Activated gamma-delta T cell (primary cell): ENCODE measurements around the gene ZC3H18.
"Not testable (repeated sequence)": the region's sequence is repeated elsewhere in the genome, so short reads cannot be mapped to it uniquely, and the experiment has no call there.

Source experiments
- DNase-seq: peaks from one replicate; lab custom pipeline; 2025; lab: John Stamatoyannopoulos, UW

ZC3H18 gene

GRCh38 chr16:88605186-88606147 lies 35.3 kb downstream of the ZC3H18 start:
- DNase-seq, result no peak

GRCh38 chr16:88606148-88606757 lies 36.0 kb downstream of the ZC3H18 start:
- no peak for DNase-seq

GRCh38 chr16:88608076-88608475 lies 37.9 kb downstream of the ZC3H18 start:
- DNase-seq, result no peak

GRCh38 chr16:88609426-88609825 lies 39.2 kb downstream of the ZC3H18 start:
- DNase-seq, result not testable (repeated sequence)

GRCh38 chr16:88610080-88610479 lies 39.9 kb downstream of the ZC3H18 start:
- no peak for DNase-seq

GRCh38 chr16:88610909-88611812 lies 41.0 kb downstream of the ZC3H18 start:
- no peak for DNase-seq

GRCh38 chr16:88613293-88613692 lies 43.1 kb downstream of the ZC3H18 start:
- DNase-seq, result no peak

GRCh38 chr16:88613911-88614817 lies 44.0 kb downstream of the ZC3H18 start:
- DNase-seq, result no peak

- DNase-seq, result no peak
These were observed 44.8 kb downstream of the ZC3H18 start for GRCh38 chr16:88614818-88615580.

GRCh38 chr16:88616320-88616719 lies 46.1 kb downstream of the ZC3H18 start:
- DNase-seq, result no peak

GRCh38 chr16:88616736-88617135 lies 46.5 kb downstream of the ZC3H18 start:
- DNase-seq, result no peak

GRCh38 chr16:88617268-88618031 lies 47.2 kb downstream of the ZC3H18 start:
- no peak for DNase-seq

GRCh38 chr16:88618182-88618955 lies 48.2 kb downstream of the ZC3H18 start:
- DNase-seq, result no peak

- no peak for DNase-seq
These were observed 48.9 kb downstream of the ZC3H18 start for GRCh38 chr16:88618956-88619667.

- DNase-seq, result no peak
These were observed 49.9 kb downstream of the ZC3H18 start for GRCh38 chr16:88619859-88620815.

GRCh38 chr16:88622125-88622524 lies 51.9 kb downstream of the ZC3H18 start:
- DNase-seq, result no peak

- DNase-seq, result no peak
These were observed 52.7 kb downstream of the ZC3H18 start for GRCh38 chr16:88622866-88623265.
